GM18508 (cell line): ENCODE results near the gene ADAMTS17.

ENCODE experiments used
- ATAC-seq: cut with Tn5 transposase; IDR thresholded peaks from one replicate; pipeline ENCODE4 v1.9.1; 2021; ENCODE audit warnings: moderate number of reproducible peaks; ENCODE audit not compliant: insufficient read depth, unreplicated experiment

ADAMTS17 gene

GRCh38 chr15:100150906-100151305, 190.9 kb downstream of the ADAMTS17 start:
- ATAC-seq = no peak

GRCh38 chr15:100147828-100148227, 193.9 kb downstream of the ADAMTS17 start:
- no peak for ATAC-seq

GRCh38 chr15:100143378-100143777, 198.4 kb downstream of the ADAMTS17 start:
- no peak for ATAC-seq

DNA sequence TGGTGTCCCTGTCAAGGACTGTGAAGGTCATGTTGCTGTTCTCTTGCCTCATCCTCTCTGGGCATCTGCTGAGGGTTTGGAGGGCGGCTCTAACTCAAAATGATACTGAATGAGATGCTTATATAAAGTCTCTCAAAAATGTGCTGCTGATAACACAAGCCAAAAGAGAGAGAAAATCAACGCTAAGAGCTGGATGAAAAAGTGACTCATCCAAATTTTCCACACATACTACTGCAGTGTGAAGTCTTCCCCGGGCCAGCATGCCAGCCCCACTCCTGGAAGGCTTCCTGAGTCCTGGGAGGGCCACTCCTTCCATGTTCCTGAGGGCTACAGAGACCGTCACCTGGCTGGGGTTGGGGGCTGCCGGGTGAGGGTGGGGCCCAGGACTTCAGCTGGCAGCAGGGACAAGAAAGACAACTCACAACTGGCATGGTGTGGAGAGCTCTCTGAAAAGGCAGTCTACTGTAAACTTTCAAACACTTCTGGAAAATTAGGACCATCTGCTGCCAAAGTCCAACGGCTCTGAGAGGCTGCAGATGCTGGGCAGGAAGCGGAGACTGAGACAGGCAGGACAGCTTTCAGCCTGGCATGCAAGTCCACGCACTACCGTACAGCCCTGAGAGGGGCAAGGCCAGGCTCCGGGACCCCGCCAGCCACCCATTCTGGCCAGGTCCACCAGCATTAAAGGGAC, 200.3 kb downstream of the ADAMTS17 start:
- no peak for ATAC-seq

GRCh38 chr15:100140527-100141308, 201.1 kb downstream of the ADAMTS17 start:
- ATAC-seq = no peak

- no peak for ATAC-seq
Measured at GRCh38 chr15:100134586-100134985, 207.2 kb downstream of the ADAMTS17 start.

DNA sequence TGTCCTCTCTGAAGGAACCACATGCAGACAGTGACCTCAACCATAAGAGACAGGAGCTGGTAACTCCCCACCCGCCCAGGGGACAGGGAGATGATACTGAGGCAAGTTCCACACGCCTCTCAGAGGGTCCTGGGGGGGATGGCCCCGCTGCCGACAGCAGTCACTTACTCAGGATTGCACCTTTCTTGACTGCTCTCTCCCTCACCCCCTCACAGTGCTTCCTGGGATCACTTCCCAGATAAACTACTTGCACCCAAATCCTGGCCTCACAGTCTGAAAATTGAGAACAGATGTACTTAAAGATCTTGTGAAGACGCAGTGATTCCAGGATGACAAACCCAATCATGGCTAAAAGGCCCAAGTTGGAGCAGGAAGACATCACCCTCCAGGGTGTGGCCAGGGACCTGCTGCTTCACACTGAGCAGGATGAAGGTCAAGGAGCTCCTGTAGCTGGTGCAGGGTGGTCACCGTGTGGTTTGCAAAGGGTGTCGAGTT, 207.6 kb downstream of the ADAMTS17 start:
- ATAC-seq = no peak

DNA sequence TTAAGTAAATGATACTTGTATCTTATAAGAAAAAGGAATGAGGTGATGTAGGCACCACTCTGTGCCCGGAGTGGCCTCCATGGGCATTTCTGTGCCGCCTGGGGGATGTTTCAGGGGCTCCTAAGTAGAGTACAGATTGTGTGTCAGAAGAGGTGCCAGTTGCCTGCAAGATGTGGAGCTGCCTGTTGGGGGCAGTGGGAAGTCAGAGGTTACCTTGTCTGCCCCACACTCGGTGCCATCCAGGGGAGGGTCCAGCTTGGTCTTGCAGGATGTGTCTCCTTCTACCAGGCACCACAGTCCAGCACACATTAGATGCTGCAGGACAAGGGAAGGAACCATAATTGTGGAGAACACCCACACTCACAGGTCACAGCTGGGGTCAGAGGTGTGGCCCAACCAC, 208.8 kb downstream of the ADAMTS17 start:
- ATAC-seq = no peak

DNA sequence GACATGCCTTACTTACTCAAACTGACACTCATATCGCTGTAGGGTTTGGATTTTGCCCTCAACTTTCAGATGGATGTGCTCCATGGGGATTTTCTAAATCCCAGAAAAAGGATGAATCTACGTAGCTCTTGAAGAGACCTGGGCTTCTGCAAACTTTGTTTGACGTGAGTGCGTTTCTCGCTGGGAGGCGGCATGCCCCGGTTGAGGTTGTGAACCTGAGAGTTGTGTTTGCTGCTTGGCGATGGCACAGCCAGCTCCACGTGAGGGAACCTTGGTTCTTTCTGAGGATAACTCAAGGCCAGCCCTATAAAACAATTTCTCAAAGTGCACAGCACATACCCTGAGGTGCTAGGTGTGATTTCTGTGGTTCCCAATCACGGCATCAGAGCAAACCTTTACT, 209.5 kb downstream of the ADAMTS17 start:
- ATAC-seq = no peak

- ATAC-seq = no peak
Measured at GRCh38 chr15:100131321-100132224, 210.2 kb downstream of the ADAMTS17 start.

DNA sequence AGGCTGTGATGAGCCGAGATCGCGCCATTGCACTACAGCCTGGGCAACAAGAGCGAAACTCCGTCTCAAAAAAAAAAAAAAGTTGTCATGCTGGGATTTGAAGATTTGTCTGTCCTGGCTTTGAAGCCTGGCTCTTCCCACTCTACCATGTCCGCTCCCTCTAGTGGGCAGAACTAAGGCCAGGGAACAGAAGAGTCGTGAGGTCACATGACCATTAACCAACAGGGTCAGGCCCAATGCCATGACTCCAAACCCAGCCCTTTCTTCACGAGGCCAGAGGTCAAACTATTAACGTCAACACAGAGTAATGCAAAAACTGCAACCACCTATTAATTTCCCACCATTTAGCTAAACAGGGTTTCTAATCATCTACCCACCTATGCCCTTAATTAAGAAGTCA, 212.1 kb downstream of the ADAMTS17 start:
- ATAC-seq = no peak

DNA sequence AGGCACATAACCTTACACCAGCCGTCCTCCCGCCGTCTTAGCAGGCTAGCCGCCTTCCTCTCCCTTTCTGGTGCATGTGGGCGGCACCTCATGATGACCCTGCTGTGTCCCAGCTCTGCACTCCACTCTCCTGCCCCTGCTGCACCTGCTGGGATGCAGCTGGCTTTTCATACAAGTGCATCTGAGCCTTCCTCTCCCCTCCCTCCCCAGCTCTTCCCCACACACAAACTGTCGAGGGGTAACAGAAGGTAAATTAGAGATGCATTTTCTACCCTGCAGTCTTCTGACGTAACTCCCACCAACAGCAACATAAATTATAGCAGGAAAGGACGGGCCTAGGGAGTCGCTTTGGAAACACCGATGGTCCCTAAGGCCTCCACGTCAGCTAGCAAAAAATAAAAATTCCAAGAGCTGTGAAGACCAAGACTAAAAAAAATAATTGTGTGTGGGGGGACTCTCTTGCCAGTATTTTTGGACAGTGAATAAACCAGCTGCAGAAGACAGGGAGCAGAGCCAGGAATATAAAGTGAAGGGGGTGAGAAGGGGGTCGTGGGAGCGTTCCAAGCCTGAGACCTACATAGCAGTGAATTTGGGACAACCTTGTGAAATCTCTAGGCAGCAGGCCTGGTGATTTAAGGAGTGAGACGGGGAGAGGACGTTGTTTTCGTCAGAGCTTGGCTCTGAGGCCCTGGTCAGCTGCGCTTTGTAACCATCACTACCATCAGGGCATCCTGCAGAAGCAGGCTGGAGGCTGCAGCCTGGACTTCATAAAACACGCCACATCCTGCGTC, 216.2 kb downstream of the ADAMTS17 start:
- no peak for ATAC-seq

DNA sequence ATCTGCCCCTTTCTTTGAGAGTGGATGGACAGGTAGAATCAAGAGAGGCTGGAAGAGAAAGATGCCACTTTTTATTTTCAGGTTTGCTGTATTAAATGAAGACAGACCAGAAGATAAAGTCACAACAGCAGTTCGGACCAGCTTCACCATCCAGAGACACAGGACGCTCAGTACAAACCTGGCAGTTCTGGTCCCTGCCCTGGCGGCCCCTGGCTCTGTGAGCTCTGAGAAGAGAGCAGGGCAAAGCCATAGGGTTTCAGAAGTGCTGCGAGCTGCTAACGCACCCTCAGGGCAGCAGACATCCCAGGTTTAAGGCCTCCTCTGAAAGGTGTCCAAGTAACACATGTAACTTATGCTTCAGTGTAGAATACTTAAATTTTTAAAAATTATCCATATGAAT, 216.8 kb downstream of the ADAMTS17 start:
- ATAC-seq = no peak

GRCh38 chr15:100124361-100124760, 217.4 kb downstream of the ADAMTS17 start:
- ATAC-seq = no peak

GRCh38 chr15:100123611-100124010, 218.2 kb downstream of the ADAMTS17 start:
- no peak for ATAC-seq

DNA sequence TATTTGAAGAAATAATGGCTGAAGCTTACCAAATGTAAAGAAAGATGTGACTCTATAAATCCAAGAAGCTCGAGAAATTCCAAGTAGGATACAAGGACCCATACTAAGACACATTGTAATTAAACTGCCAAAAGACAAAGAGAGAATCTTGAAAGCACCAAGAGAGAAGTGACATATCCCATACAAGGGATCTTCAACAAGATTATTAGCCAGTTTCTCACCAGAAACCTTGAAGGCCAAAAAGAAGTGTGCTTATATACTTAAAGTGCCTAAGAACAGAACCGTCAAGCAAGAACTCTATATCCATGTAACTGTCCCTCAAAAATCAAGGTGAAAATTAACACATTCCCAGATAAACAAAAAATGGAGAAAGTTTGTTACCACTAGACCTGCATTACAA, 220.5 kb downstream of the ADAMTS17 start:
- ATAC-seq = no peak

- no peak for ATAC-seq
Measured at GRCh38 chr15:100120111-100120510, 221.7 kb downstream of the ADAMTS17 start.

DNA sequence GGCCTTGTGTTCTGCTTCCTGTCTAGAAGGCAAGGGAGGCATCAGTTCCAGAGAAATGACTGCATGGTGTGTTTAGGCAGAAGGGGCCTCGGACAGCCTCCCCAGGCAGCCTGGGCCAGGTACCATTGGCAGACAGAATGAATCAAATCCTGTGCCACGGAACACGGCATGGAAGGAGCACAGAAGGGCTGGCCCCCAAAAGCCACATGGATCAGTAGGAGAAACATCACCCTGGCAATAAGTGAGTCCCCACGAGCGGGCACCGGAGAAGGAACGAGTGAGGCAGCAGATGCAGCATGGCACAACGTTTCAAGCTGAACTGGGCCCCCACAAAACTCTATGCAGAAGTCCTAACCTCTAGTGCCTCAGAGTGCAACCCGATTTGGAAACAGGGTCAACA, 223.2 kb downstream of the ADAMTS17 start:
- ATAC-seq = no peak

DNA sequence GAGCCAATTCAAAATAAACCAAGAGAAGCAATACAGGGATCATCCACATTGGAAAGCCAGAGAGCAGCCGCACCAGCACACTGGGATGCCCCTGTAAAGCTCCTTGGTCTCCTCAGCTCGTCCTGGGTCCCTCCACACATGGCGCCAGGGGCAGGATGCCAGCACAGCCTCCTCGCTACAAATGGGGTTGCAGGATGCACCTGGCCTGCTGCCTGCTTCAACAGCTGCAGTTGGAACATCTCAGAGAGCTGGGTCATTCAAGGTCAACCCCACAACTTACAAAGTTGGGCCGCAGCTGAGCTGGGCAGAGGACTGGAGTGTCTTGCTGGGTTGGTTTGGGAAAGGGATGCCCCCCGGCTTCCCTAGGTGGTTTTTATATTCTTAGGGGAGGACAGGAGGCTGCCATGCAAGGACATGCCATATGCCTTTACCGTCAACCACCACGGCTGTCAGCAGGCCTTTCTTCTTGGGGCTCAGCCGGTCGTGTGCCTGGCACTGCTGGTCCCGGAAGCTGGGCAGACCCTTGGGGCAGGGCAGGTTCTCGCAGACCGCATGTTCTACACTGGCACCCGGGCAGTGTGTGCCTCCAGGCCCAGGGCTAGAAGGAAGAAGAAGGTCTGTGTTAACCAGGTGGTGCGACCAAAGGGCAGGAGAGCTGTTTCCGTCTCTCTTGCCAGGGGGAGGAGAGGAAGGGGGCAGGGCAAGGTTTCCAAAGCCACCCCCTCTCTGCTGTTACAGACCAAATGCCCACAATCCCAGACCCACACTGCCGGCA, 225.2 kb downstream of the ADAMTS17 start:
- ATAC-seq = no peak
